Measurements from ENCODE around the gene TTF1. TPM values are rescaled to one million over a fixed set of nuclear protein-coding genes. Genes with fewer than 3 reads are reported as not detected.

TTF1 gene
- total RNA-seq, 2 donors from 2014 or later: 11.5 to 11.8 TPM

DNA sequence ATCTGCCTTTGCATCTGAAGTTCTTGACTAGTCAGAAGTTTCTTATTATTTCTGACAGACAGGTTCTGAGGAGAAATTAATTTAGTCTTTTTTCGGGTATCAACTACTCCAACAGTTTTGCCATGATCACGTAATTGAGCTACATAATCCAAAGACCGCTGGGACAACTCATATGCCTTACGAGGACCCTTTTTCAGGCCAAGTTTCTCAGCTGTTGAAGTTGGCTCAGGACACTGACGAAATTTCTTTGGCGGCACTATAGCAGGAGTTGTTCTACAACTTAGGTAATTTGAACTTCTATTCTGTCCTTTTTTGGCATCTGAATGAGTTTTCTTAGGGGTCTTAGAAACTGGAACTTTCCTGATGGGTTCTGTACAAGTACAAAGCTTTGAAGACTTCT, 79.1 kb downstream of the TTF1 start:
- Histone ChIP-seq H3K27me3 (replicated peaks; ENCODE audit: insufficient read depth) (no peaks in the 10 kb centered on the region), H3K4me1 (ENCODE audit: control insufficient read depth in 1 of 2, low read depth in 2 of 2) (no peaks in the 10 kb centered on the region), H3K27ac (no peak overlapping the region), H3K9me3 (no peaks in the 10 kb centered on the region), H3K4me3 (no peak overlapping the region), H3K36me3 (peaks cover 46% of the 10 kb centered on the region)
- TF ChIP-seq, protein P1, sequence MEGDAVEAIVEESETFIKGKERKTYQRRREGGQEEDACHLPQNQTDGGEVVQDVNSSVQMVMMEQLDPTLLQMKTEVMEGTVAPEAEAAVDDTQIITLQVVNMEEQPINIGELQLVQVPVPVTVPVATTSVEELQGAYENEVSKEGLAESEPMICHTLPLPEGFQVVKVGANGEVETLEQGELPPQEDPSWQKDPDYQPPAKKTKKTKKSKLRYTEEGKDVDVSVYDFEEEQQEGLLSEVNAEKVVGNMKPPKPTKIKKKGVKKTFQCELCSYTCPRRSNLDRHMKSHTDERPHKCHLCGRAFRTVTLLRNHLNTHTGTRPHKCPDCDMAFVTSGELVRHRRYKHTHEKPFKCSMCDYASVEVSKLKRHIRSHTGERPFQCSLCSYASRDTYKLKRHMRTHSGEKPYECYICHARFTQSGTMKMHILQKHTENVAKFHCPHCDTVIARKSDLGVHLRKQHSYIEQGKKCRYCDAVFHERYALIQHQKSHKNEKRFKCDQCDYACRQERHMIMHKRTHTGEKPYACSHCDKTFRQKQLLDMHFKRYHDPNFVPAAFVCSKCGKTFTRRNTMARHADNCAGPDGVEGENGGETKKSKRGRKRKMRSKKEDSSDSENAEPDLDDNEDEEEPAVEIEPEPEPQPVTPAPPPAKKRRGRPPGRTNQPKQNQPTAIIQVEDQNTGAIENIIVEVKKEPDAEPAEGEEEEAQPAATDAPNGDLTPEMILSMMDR (IDR thresholded peaks at IDR 0.05): no peak
- DNase-seq (ENCODE audit: low spot score) (no peak), ATAC-seq (ENCODE audit: insufficient number of reproducible peaks, low FRiP score, low read depth) (no peak)

Other genes with a start within 250 kb of the TTF1 start
- 1 to 10 TPM; 1.2 to 2.0 TPM for gene NTNG2, start 244.8 kb downstream of the TTF1 start, total RNA-seq
- gene SETX, start 51.9 kb downstream of the TTF1 start, total RNA-seq: 10 to 100 TPM; 57.9 to 78.5 TPM
- not detected for gene CFAP77, start 3.4 kb upstream of the TTF1 start, total RNA-seq
- gene BARHL1, start 175.8 kb upstream of the TTF1 start, total RNA-seq: not detected